Activated CD4-positive, alpha-beta T cell treated with anti-CD3 and anti-CD28 coated beads, Interleukin-2, amount 10 ng/mL, durations not matched to agents 24 days and 14 days (primary cell): ENCODE results near the gene CYB5B. TPM values are rescaled to one million over a fixed set of nuclear protein-coding genes. Genes with fewer than 3 reads are reported as not detected.
A peak's percentile ranks its signal among the peaks of the same experiment; 100 is the strongest.

Experiments
- DNase-seq: peaks from one replicate; pipeline ENCODE4 v3.0.0; 2022
- H3K27ac Mint-ChIP-seq: one replicate; pipeline ENCODE4 v1.8.0; 2022; ENCODE audit warnings: mild to moderate bottlenecking, mixed read lengths
- H3K27me3 Mint-ChIP-seq: one replicate; pipeline ENCODE4 v1.8.0; 2022; ENCODE audit warnings: mixed read lengths
- H3K36me3 Mint-ChIP-seq: one replicate; pipeline ENCODE4 v1.8.0; 2022; ENCODE audit warnings: low read depth, mild to moderate bottlenecking, mixed read lengths
- H3K4me1 Mint-ChIP-seq: one replicate; pipeline ENCODE4 v1.8.0; 2021; ENCODE audit warnings: mixed read lengths
- H3K4me3 Mint-ChIP-seq: one replicate; pipeline ENCODE4 v1.8.0; 2022; ENCODE audit warnings: mild to moderate bottlenecking, moderate library complexity, mixed read lengths
- H3K9me3 Mint-ChIP-seq: one replicate; pipeline ENCODE4 v1.8.0; 2021; ENCODE audit warnings: mixed read lengths
- intact Hi-C: fragments of 100-400 bp; cut with micrococcal nuclease; formaldehyde crosslinking; loops from one replicate; pipeline ENCODE4 v1.15.1; 2023
- total RNA-seq: library from RNA; stranded (reverse); gene quantifications from 2 replicates; pipeline ENCODE4 v1.2.3, GENCODE V29; 2022

The CYB5B gene
- total RNA-seq, 1 donor from 2014 or later: 154 TPM

DNA sequence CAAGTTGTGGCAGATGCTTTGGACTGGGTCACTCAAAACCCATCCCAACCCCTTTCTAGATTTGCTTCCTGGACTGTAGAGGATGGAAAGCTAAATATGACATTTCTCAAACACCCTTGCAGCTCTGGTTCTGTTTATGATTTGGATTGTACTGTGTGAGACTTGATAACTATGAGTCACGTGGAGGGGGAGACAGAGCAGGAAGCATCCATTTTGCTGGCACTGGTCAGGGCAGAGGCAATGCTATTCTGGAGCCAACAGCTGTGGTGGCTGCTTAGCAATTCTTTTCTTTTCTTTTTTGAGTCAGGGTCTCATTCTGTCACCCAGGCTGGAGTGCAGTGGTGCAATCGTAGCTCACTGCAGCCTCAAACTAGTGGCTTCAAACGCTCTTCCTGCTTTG is 25.1 kb upstream of the CYB5B start:
- no peaks in the 10 kb centered on the region for H3K36me3 Mint-ChIP-seq
- no peaks in the 10 kb centered on the region for H3K9me3 Mint-ChIP-seq
- H3K4me3 Mint-ChIP-seq: no peak overlapping the region
- intact Hi-C loops: loop anchor here (5.0 kb wide), 1 partner anchor 68 kb away; no protein-coding TSS in a partner anchor
- H3K4me1 Mint-ChIP-seq: peaks cover 18% of the 10 kb centered on the region
- H3K27me3 Mint-ChIP-seq: no peaks in the 10 kb centered on the region
- DNase-seq: no peak
- no peak overlapping the region for H3K27ac Mint-ChIP-seq

DNA sequence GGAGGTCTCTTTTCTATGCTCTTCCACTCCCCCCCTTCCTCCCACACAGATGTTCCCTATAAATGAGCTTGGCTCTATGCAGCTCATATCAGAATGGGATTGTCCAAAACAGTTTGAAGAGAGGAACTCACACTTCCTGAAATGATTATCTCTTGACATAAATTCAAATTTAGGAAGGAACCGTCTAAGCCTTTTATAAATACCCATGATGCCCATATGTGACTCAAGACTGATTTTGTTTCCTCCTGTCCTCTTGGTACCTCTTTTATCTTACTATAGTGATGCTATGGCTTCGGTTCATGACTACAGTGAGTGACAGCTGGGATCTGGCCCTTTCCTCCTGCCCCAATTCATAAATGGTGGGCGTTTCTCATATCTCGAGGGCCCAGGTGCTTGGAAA is 22.0 kb upstream of the CYB5B start:
- DNase-seq: no peak
- Mint-ChIP-seq H3K4me3 (no peak overlapping the region), H3K9me3 (no peaks in the 10 kb centered on the region), H3K4me1 (peaks cover 12% of the 10 kb centered on the region), H3K27ac (no peak overlapping the region), H3K27me3 (no peaks in the 10 kb centered on the region), H3K36me3 (no peaks in the 10 kb centered on the region)
- intact Hi-C loops: no loop called here

DNA sequence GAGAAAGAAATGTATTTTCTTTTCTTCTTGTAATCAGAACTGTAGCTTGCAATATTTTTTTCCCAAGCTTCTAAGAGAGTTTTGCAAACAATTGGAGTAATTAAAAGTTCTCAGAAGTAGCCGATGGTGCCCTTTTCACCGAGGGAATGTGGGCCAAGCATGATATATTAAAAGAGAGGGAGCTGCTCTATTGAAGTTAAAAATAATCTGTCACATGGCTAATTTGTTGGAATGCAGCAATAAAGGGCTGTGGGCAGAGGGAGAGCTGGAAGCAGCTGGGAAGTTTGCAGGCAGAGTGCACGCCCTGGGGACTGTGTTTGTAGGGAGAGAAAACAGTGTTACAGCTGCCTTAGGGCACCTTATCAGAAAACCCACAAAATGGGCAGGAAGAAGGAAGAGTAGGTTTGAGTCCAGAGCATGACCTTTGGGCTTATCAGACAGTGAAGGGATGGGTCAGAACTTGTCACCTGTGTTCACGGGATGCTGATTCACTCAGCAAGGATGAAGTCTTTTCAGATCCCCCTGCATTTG is 20.1 kb upstream of the CYB5B start:
- Mint-ChIP-seq H3K27ac (no peak overlapping the region), H3K4me3 (no peak overlapping the region), H3K4me1 (peaks cover 5% of the 10 kb centered on the region), H3K27me3 (peaks cover 2% of the 10 kb centered on the region), H3K36me3 (no peaks in the 10 kb centered on the region), H3K9me3 (no peaks in the 10 kb centered on the region)
- no peak for DNase-seq
- intact Hi-C loops: no loop called here

DNA sequence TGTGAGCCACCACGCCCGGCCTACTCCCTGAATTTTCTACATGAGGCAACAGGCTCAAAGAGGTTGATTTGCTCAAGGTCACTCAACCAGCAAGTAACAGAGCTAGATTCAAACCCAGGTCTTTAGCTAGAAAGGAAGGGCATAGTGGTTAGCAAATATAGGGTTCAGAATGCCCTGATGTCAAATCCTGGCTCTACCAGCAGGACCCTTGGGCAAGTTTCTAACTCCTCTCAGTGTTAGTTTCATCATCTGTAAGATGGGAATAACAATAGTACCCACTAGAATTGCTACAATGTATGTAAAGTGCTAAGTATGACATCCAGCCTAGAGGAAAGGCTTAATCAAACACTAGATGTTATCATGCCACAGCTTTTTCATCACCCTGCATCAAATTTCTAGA is 19.1 kb upstream of the CYB5B start:
- Mint-ChIP-seq H3K27ac (no peak overlapping the region), H3K9me3 (no peaks in the 10 kb centered on the region), H3K4me3 (no peak overlapping the region), H3K4me1 (peaks cover 5% of the 10 kb centered on the region), H3K27me3 (peaks cover 2% of the 10 kb centered on the region), H3K36me3 (no peaks in the 10 kb centered on the region)
- intact Hi-C loops: no loop called here
- DNase-seq: no peak

DNA sequence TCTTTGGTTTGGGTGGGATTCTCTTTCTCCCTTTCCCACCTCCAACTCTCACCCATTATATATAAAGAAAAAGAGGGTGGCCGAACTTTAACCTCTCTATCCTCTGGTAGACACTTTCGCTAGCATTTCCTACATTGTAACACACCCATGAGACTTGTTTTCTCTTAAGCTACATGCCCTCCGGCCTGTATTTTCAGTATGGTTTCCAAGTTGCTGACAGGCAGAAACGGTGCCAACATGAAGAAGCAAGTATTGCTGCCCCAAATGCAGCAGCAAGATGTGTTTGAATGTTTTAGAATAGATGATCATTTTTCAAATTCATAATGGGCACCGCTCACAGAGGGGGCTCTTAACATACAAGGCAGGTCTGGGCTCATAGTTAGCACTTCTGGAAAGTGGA is 18.7 kb upstream of the CYB5B start:
- H3K36me3 Mint-ChIP-seq: no peaks in the 10 kb centered on the region
- H3K27ac Mint-ChIP-seq: no peak overlapping the region
- no peak for DNase-seq
- intact Hi-C loops: no loop called here
- H3K27me3 Mint-ChIP-seq: peaks cover 2% of the 10 kb centered on the region
- peaks cover 9% of the 10 kb centered on the region for H3K4me1 Mint-ChIP-seq
- H3K4me3 Mint-ChIP-seq: no peak overlapping the region
- H3K9me3 Mint-ChIP-seq: no peaks in the 10 kb centered on the region

DNA sequence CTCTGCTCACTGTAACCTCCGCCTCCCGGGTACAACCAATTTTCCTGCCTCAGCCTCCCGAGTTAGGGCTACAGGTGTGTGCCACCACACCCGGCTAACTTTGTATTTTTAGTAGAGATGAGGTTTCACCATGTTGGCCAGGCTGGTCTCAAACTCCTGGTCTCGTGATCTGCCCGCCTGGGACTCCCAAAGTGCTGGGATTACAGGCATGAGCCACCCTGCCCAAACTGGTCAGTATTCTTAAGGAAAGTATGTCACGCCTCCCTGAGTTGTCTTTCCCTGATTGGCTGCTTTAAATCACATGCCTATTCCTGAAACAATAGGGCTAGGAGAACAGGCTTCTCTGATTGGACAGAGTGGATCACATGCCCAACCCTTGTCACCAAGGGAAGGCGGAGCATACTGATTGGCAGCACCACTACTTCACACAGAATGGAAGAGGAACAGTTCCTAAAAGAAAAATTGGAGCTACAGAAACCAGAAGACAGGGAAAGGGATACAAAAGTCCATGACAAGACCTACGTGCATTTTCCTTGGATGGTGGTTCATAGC is 17.6 kb upstream of the CYB5B start:
- peaks cover 2% of the 10 kb centered on the region for H3K27me3 Mint-ChIP-seq

DNA sequence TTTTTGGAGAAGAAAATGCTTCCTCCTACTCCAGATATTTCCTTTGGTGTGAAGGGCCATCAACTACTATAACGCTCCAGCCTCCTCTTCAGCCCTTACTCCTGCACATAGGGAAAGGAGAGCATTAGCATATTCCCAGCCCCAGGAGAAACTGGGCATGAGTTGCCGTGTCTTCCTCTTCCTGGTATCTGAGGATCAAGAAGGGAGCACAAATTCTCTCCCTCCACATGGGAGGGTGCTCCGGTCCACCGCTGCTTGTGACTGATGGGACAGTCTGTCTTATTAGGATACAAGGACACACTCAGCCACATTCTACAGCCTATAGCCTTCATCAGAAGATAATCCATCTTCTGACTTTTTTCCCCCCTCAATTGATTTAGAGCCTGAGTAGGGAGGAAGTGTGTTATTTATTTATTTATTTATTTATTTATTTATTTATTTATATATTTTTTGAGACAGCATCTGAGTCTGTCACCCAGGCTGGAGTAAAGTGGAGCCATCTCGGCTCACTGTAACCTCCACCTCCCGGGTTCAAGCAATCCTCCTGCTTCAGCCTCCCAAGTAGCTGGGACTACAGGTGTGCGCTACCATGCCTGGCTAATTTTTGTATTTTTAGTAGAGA is 16.6 kb upstream of the CYB5B start:
- Mint-ChIP-seq H3K4me3 (no peak overlapping the region), H3K9me3 (no peaks in the 10 kb centered on the region), H3K4me1 (peaks cover 17% of the 10 kb centered on the region), H3K36me3 (no peaks in the 10 kb centered on the region), H3K27me3 (peaks cover 2% of the 10 kb centered on the region), H3K27ac (no peak overlapping the region)
- no peak for DNase-seq
- intact Hi-C loops: no loop called here

More for the DNA sequence above, 17.6 kb upstream of the CYB5B start:
- H3K4me1 Mint-ChIP-seq: peaks cover 19% of the 10 kb centered on the region
- no peaks in the 10 kb centered on the region for H3K9me3 Mint-ChIP-seq
- intact Hi-C loops: no loop called here
- no peak overlapping the region for H3K27ac Mint-ChIP-seq
- no peak for DNase-seq
- H3K4me3 Mint-ChIP-seq: no peak overlapping the region
- no peaks in the 10 kb centered on the region for H3K36me3 Mint-ChIP-seq

DNA sequence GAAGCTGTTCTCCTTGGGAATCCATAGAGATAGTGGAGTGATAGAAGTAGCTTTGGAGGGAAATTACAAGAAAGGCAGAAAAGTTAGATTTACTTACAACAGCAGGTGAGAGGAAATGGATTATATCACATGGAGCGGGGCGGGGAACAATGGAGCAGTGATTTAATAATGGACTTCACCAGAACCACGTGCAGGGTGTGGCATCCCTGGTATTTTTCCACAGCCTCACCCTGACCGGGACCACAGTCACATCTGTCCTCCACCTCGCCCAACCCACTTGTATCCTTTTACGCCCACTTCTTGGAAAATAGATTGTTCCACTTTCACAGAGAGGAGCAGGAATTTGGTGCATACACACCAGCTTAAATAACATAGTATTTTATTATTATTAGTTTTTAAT is 15.9 kb upstream of the CYB5B start:
- Mint-ChIP-seq H3K4me1 (peaks cover 17% of the 10 kb centered on the region), H3K9me3 (no peaks in the 10 kb centered on the region), H3K36me3 (no peaks in the 10 kb centered on the region), H3K27me3 (peaks cover 2% of the 10 kb centered on the region), H3K27ac (no peak overlapping the region), H3K4me3 (no peak overlapping the region)
- intact Hi-C loops: no loop called here
- no peak for DNase-seq

DNA sequence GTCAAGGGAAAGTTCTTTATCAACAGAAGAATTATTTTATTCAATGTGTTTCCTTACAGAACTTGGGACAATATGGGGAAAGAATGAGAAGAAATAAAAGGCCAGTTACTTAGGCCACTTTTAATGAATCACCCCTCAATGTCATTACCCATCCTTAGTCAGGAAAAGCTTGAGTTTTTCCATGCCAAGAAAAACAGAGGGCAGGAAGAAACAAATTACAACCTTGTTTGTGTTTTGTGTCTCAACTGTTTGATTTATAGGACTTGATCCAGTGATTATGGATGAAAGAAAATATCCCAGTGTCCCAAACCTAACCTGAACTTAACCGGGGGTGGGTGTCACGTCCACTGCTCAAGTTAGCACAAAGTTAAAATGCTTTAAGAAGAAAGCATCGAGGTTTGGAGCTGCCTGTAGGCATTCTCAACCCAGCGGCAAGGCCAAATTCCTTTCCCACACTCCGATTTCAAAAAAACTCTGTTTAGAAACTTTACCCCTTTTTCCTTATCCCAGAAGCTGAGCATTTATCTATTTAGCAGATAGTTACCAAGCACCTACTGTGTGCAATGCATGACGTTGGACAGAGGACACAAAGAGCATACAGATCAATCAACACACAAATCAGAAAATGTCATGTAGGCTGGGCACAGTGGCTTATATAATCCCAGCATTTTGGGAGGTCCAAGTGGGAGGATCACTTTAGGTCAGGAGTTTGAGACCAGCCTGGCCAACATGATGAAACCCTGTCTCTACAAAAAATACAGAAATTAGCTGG is 14.0 kb upstream of the CYB5B start:
- Mint-ChIP-seq H3K4me1 (peaks cover 17% of the 10 kb centered on the region), H3K36me3 (no peaks in the 10 kb centered on the region), H3K9me3 (no peaks in the 10 kb centered on the region), H3K27ac (no peak overlapping the region), H3K27me3 (peaks cover 2% of the 10 kb centered on the region), H3K4me3 (no peak overlapping the region)
- no peak for DNase-seq
- intact Hi-C loops: no loop called here

DNA sequence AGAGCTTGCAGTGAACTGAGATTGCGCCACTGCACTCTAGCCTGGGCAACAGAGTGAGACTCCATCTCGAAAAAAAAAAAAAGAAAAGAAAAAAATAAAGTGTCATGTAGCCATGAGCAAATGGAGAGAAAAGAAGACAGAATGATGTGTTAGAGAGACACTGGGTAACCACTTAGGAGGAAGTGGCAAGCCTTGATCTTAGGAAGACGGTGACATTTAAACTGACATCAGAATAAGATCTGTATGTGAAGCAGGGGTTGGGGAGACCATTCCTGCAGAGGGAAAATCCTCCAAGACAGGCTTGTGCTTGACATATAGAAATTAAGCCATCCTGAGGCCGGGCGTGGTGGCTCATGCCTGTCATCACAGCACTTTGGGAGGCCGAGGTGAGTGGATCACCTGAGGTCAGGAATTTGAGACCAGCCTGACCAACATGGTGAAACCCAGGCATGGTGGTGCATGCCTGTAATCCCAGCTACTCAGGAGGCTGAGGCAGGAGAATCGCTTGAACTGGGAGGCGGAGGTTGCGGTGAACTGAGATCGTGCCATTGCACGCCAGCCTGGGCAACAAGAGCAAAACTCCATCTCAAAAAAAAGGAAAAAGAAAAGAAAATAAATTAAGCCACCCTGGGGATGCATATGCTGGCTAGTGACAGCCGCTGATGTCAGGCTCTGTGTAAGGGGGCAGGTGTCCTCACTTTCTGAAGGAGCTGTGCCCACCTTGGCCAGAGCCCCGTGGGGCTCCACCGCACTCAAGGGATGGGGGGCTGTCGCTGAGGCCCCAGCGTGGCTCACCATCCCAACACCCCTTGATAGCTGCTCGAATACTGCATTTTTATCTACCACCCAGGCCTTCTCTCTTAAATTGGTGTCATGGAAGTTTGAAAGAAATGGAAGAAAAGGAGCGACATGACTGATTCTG is 13.1 kb upstream of the CYB5B start:
- Mint-ChIP-seq H3K27ac (no peak overlapping the region), H3K36me3 (no peaks in the 10 kb centered on the region), H3K9me3 (no peaks in the 10 kb centered on the region), H3K4me3 (no peak overlapping the region), H3K27me3 (peaks cover 2% of the 10 kb centered on the region), H3K4me1 (peaks cover 17% of the 10 kb centered on the region)
- intact Hi-C loops: no loop called here
- DNase-seq: peak; percentile 61

DNA sequence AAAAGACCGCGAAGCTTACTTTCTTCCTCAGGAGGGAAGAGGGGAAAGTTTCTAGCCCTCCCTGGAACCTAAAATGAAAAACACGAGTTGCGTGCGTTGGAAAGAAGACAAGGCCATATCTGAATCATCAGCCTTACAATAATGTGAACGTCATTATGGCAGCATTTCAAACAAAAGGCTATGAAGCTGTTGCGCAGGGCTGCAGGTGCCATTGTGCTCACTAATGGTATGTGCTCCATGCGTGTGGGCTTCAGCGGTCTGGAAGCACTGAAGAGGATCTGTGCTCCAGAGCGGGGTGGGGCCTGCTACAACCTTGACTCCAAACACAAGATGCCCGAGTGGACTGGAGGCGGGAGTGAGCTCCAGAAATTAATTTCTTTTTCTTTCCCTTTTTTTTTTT is 12.1 kb upstream of the CYB5B start:
- peaks cover 2% of the 10 kb centered on the region for H3K27me3 Mint-ChIP-seq
- intact Hi-C loops: no loop called here
- no peaks in the 10 kb centered on the region for H3K9me3 Mint-ChIP-seq
- no peak overlapping the region for H3K27ac Mint-ChIP-seq
- no peak for DNase-seq
- H3K4me1 Mint-ChIP-seq: peaks cover 14% of the 10 kb centered on the region
- no peak overlapping the region for H3K4me3 Mint-ChIP-seq
- H3K36me3 Mint-ChIP-seq: no peaks in the 10 kb centered on the region

DNA sequence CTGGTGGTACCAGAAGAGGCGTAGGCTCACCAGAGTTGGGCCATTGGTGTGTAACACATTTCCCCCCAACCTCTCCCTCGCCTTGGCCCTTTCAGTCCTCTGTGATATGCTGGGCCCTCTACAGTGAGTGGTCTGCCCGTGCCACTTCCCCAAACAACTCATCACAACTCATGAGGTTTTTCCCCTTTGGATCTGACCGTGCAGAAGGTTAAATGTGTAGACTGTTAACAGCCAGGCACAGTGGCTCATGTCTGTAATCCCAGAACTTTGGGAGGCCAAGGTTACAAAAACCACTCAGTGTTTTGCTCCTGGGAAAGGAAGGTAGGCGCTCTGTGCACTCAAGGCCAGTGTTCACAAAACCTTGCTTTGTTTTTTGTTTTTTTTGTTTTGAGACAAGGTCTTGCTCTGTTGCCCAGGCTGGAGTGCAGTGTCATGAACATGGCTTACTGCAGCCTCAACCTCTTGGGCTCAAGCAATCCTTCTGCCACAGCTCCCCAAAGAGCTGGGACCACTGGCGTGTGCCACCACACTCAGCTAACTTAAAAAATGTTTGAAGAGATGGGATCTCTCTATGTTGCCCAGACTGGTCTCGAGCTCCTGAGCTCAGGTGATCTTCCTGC is 11.3 kb upstream of the CYB5B start:
- Mint-ChIP-seq H3K27ac (no peak overlapping the region), H3K4me1 (peaks cover 14% of the 10 kb centered on the region), H3K27me3 (peaks cover 2% of the 10 kb centered on the region), H3K9me3 (no peaks in the 10 kb centered on the region), H3K36me3 (no peaks in the 10 kb centered on the region), H3K4me3 (no peak overlapping the region)
- no peak for DNase-seq
- intact Hi-C loops: no loop called here

DNA sequence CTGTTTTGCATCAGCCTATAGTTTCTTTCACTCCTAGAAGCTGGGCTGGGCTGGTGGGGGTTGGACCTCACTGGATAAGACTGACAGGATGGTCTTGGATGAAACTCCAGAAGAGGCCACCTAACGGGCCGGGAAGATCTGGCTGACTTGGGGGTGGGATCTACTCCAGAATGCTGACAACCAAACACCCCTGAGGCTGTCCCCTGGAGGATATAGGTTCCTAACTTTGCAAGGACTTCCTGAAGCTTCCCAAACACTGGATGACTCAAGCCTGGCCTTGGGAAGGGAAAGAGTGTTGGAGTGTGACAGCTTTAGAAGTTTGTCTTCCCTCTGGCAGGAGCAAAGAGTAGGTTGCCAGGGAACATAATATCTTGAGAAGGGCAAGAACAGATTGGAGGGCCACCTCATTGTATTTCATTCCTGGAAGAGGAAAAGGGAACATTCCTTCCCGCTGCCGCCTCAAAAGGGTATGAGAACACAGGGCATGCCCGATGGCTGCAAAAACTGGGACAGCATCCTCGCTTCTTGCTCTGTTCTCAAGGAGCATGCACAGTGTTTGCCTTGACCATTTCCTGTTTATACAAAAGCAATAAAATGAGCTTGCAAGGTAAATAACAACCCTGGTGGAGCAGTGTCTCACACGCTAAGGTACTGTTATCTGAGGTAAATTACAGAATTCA is 6.8 kb upstream of the CYB5B start:
- H3K4me3 Mint-ChIP-seq: no peak overlapping the region
- intact Hi-C loops: no loop called here
- H3K27me3 Mint-ChIP-seq: no peaks in the 10 kb centered on the region
- H3K36me3 Mint-ChIP-seq: no peaks in the 10 kb centered on the region
- no peak for DNase-seq
- peaks cover under 1% of the 10 kb centered on the region for H3K4me1 Mint-ChIP-seq
- H3K9me3 Mint-ChIP-seq: no peaks in the 10 kb centered on the region
- no peak overlapping the region for H3K27ac Mint-ChIP-seq
